Camera-type eye (tissue), 1 donor: ENCODE results near the gene TTC8. TPM values are rescaled to one million over a fixed set of nuclear protein-coding genes. Genes with fewer than 3 reads are reported as not detected.

ENCODE experiments used
- total RNA-seq: library from RNA; depleted of rRNA; stranded (reverse); fragments of >200 nt; gene quantifications from one replicate; pipeline ENCODE4 v1.2.3, GENCODE V29; 2014

The TTC8 gene
- total RNA-seq = 62.3 TPM

DNA sequence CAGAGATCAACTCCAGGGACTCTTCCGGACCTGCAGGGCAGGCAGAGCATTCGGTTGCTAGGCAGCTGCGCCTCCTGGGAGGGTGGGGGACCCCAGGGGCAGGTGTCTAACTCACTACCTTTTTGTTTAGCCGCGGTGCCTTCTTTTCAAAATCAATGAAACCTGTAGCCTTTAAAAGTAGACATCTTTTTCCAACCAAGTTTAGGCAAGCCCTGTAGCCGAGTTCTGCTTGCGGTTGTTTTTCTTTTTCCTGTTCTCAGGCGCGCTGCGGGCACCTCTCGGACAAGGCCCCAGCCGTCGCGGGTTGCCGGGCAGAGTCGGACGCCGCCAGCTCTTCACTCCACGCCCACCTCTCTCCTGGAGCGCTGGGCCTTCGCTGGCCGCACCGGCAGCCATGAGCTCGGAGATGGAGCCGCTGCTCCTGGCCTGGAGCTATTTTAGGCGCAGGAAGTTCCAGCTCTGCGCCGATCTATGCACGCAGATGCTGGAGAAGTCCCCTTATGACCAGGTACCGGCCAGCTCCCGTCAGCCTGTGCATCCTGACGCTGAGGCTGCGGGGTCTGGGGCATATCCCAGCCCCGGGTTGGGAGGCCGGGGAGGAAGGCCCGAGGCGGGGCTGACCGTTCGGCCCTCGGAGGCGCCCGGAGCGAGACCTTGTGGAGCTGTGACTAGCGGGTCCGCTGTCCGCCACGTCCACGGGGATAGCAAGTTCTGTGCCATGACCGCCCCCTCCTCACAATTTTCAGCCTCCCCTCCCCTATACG, at the start of gene TTC8:
Gene TTC8, plus strand, starts transcription at position 338 of the 764 bp plus-strand sequence. Its CDS starts 57 bp downstream, at position 395.

DNA sequence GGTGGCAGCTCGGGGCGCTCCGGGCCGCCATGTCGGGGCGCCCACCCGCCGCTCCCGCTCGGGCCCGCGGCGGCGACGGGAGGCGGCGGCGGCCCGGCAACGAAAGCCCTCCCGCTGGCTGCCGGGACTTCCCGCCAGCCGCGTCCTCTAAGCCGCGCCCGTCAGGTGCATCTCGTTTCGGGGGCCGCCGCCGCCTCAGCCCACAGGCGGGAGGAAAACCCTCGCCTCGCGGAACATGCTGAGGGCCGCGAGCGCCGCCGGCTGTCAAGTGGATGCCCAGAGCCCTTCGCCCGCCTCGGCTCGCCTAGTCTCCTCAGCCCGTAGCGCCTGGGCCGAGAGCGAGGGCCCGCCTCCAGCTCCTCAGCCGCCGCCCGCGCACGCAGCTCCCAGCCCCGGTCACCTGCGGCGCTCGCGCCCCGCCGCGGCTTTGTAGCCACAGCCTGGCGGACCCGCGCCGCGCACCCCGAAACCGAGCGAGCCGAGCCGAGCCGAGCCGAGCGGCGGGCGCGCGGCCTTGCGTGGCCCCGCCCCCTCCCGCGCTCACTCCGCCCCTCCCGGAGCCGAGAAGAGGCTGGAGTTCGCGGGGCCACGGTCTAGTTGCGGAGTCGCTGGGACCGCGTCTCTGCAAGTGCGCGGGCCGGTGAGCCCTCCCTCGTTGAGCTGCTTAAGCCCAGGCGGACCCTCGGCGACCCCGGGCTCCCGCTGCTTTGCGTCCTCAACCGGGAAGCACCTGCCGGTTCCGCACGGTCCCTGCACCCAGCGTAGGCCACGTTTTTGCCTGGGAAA, 31.8 kb upstream of the TTC8 start, which contains the start of gene EML5:
Gene EML5, minus strand, starts transcription at position 481 of the 786 bp plus-strand sequence. Its CDS starts 450 bp downstream, at position 31.

Other genes with a start within 250 kb of the TTC8 start
- gene EML5, start 31.7 kb upstream of the TTC8 start, total RNA-seq = 45.7 TPM